NCI-H187 (cell line): ENCODE data around the gene SLC38A7.

Experiments used
- DNase-seq, 2 experiments: peaks; one replicate each; lab custom pipeline; 2025; lab: John Stamatoyannopoulos, UW

Gene SLC38A7

DNA sequence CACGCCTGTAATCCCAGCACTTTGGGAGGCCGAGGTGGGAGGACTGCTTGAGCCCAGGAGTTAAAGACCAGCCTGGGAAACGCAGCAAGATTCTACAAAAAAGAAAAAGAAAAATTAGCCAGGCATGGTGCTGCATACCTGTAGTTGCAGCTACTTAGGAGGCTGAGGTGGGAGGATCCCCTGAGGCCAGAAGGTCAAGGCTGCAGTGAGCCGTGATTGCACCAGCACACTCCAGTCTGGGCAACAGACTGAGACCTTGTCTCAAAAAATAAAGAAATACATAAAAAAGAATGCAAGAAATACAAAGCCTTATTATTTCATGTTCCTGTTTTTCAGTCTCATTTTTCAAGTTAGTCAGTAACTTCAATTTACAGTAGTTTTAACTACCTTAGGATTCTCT, 49.1 kb downstream of the SLC38A7 start:
- DNase-seq, result no peak

DNA sequence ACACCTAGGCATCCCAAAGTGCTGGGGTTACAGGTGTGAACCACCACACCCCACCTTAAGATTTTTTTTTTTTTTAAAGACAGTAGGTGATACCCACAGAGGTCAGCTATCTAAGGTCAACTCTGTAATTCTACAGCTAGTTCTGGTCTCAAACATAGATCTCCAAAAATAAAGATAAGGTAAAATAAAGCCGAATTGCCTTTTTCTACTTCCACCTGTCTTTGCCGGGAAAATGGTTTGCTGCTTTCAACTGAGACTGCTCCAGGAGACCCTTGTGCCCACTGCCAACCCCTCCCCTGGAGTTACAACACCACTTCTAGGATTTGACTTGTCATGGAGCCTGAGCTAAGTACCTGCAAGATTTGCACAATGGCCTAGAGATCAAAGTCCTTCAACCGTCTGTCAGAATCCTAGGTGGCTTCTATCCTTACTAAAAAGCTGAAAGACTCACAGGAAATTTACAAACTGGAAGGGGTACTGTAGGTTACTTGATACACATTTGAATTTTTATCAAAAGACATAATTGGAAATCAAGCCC, 50.2 kb downstream of the SLC38A7 start:
- DNase-seq, result no peak

DNA sequence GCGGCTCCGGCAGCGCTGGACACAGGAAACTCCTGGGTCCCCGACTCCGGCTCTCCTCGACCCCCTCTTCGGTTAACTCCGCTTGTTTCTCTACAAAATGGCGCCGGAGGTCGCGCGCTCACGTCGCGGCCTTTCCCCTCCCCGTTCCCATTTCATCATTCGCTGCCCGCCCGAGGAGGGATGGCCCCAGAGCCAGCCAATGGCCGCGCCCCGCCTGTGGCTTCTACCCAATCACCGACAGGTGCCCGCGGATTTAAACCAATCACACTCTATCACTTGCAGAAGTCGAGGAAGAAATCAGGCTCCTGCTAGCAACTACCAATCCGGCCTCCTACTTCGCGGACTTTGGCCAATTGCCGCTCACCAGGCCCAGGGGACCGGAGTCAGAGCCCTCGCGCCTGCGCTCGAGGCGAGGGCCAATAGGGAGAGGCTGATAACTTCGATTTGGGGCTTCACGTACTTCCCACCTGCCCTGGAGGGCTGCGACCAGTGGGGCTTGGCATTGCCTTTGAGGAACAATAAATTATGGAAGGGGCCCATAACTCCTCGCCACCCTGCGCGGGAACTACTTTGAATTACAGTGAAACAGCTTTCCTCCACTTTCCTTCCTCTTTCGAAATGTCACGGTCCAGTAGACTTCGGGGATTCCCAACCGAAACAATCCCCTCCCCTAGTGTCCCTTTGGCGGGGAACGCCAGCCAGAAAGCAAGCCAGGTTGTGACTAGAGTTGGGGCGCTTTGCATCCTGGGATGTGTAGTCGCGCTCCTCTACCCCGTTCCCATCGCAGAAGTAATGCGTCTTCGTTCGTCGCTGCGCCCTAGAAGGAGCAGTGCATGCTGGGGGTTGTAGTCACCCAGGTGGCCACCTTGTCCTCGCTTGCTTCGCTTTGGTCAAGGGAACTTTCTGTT, 54.6 kb downstream of the SLC38A7 start, which contains the start of gene CNOT1:
Gene CNOT1 (minus strand): TSS at position 94 of the 908 bp plus-strand sequence. CDS start 30,489 bp downstream, outside the sequence.
- DNase-seq, result peak; percentile 75 to 76

DNA sequence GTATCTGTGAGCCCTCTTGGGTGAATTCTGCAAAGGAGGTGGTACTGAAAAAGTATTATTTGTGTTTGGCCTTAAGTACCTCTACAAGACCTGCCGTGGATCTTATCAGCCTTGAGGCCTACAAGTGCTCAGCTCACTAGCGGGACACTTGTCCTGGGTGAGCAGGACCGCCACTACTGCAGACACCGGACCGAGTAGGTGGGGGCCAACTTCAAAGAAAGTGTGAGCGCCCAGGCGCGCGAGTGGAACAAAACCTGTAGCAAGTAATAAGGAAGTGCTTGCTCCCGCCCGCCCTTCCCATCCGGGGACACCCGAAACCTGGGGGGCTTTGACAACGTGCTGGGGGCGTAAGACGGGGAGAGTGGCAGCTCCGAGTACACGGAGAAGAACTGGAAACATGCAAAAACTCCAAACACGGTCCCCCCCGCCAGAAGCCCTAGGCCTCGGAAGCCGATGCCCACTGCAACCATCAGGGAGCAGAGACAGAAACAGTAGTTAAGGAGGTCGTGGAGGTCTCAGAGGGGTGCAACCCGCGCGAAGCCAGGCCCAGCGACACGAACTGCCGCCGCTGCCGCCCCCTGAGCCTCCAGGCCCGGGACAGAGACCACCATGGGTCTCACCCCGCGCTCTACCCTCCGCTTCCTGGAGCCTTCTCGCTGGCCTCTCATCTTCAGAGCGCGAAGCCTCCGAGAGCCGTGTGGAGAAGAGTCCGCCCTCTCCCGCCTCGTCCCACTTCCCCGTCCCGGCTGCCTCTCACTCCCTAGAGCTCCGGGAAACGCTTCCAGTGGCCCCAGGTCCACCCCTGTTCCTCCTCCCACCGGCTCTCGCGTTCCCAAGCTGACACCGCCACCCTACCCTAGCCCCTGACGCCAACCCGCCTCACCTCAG, 55.5 kb downstream of the SLC38A7 start:
- peak in 1 of 2 experiments; percentile 33 for DNase-seq

DNA sequence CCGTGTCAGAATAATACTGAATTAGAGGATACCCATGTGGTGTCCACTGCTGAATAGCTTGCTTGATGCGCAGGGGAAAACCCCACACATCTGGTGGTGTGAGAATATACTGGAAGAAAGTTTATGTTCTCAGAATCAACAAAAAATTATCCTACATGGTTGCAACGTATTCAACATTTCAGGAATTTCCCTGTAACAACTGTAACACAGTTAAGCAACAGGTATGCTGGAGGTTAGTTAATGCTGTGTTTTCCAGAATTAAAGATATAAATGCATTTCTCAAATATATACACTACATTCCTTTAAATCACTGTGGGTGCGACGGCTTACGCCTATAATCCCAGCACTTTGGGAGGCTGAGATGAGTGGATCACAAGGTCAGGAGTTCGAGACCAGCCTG, 60.4 kb downstream of the SLC38A7 start:
- no peak for DNase-seq

DNA sequence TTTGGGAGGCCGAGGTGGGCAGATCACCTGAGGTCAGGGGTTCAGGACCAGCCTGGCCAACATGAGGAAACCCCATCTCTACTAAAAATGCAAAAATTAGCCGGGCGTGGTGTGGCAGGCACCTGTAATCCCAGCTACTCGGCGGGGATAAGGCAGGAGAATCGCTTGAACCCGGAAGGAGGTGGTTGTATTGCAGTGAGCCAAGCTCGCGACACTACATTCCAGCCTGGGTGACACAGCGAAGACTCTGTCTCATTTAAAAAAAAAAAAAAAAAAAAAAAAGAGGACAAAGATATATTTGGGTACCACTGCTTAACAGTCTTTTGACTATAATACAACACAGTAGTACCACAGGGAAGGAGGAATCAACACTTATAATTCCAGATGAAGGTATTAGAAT, 64.2 kb downstream of the SLC38A7 start:
- DNase-seq, result no peak

DNA sequence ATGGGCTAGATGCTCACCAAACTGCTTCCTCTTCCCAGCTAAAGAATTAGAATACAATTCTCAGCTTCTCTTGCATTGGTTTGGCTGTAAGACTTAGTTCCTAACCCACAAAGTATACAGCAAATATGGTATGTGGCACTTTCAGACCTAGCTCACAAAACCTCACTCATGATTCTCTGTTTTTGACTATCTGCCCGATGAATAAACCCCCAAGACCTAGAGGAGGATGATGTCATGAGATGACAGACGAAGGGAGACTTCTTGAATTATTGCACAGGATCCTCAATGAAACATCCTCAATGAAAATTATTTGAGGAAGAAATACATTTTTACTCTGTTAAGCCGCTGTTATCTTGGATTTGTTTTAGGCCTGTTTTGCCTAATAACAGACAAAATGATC, 69.3 kb downstream of the SLC38A7 start:
- no peak for DNase-seq
